HG03097 (cell line): Measurements from ENCODE around the gene RAB27B.
"Not testable (repeated sequence)": the region's sequence is repeated elsewhere in the genome, so short reads cannot be mapped to it uniquely, and the experiment has no call there.

ENCODE experiments used
- ATAC-seq: cut with Tn5 transposase; IDR thresholded peaks from one replicate; pipeline ENCODE4 v1.9.1; 2021; ENCODE audit not compliant: unreplicated experiment, low FRiP score

RAB27B gene

DNA sequence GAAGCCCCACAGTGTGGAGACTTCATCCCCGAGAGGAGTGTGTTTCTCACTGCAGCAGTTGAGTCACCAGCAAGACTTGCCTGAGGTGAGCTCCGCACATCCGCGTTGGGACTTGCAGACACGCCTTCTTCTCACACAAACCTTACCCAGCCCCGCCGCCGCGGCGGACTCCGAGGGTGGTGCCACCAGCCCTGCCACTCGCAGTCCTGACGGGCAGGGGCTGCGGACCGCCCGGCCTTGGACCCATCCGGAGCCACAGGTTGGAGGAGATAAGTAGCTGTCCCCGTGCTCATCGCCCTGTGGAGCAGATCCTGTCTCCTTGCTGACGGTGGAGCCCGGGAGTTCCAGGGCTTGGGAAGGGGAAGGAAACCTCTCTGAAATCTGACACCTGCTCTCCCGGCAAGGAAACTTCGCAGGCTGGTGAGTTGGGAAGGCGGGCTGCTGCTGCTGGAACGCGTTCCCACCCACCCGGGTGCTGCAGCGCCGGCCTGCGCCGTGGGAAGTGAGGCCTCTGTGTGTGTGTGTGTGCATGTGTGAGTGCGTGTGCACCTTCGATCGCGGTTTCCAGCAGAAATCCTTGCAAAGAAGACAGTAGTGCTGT lies at the start of gene RAB27B:
RAB27B (plus strand) TSS at position 197 of the 601 bp plus-strand sequence. CDS start 49,109 bp downstream, outside the sequence.
- ATAC-seq: no peak

GRCh38 chr18:54780285-54780861 lies 47.9 kb upstream of the RAB27B start:
- no peak for ATAC-seq

- ATAC-seq: no peak
These were observed 47.3 kb upstream of the RAB27B start for GRCh38 chr18:54780970-54781369.

GRCh38 chr18:54783139-54783538 lies 45.1 kb upstream of the RAB27B start:
- ATAC-seq: no peak

DNA sequence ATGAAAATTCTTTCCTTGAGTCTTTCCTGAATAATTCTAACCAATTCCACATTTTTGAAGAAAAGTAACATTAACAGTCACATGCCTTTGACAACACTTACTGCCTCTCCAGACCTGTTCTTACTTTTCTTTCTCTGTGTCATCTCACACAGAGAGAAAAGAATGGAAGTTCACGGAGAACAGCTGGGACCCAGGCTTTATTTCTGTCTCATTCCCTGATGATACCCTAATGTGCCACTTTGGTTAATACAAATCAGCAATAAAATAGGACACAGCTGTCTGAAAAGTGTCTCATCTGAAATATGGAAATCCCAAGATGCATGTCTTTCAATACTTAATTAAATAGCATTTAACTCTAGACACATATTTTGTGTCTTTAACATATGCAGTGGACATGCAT lies 42.1 kb upstream of the RAB27B start:
- ATAC-seq: no peak

DNA sequence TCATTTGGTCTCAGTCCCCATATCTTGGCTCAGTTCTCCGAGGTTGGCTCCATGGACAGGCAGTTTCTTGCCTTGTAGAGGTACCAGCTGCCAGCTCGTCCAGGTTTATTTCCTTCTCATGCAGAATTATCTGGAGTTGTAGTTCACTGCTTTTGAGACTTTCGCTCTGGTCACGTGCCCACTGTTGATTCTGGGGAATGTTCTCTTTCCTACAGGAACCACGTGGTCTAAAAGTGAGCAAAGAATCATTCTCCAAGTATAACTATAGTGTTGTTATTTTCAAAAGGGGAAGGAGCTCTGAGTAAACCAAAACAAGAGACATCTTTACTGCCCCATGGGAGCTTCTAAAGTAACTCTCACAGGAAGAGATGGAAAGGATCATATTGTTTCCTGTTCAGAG lies 41.2 kb upstream of the RAB27B start:
- no peak for ATAC-seq

DNA sequence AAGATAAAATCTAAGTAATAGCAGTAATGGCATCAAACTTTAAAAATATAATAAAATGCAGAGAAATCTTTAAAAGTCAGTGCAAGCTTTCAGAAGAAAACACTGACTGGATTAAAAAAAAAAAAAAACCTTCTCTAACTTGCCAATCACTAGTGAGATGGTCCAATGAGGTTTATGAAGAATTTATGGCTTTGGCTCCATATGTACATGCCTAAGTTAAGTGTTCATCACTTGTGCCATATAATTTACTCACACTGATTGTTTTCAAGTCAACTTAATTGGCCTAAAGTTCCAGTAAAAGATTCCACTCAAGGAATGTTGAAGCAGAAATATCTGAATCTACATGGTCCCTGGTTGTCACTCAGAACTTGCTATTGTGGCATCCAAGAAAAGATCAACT lies 40.7 kb upstream of the RAB27B start:
- ATAC-seq: no peak

DNA sequence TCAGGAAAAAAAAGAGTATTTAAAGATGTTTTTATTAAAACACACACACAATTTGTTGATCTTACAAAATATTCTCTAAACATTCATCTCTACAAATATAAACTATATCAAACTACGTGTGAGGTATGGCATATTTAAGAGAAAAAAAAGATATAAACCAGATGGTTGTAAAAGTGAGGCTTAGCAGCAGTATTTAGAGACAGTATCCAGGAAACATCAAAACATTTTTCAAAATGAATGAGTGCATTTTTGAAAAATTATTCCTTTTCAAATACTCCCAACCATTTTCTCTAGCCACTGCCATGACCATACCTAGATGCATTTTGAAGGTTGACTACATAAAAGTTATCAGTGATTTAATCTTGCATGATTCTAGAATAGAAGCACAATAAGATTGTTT lies 38.2 kb upstream of the RAB27B start:
- ATAC-seq: no peak

GRCh38 chr18:54791657-54792056 lies 36.6 kb upstream of the RAB27B start:
- no peak for ATAC-seq

GRCh38 chr18:54792079-54792478 lies 36.2 kb upstream of the RAB27B start:
- ATAC-seq: no peak

- ATAC-seq: no peak
These were observed 33.5 kb upstream of the RAB27B start for GRCh38 chr18:54794823-54795222.

- no peak for ATAC-seq
These were observed 30.1 kb upstream of the RAB27B start for GRCh38 chr18:54798186-54798585.

GRCh38 chr18:54801374-54801773 lies 26.9 kb upstream of the RAB27B start:
- no peak for ATAC-seq

GRCh38 chr18:54802178-54802577 lies 26.1 kb upstream of the RAB27B start:
- ATAC-seq: no peak

DNA sequence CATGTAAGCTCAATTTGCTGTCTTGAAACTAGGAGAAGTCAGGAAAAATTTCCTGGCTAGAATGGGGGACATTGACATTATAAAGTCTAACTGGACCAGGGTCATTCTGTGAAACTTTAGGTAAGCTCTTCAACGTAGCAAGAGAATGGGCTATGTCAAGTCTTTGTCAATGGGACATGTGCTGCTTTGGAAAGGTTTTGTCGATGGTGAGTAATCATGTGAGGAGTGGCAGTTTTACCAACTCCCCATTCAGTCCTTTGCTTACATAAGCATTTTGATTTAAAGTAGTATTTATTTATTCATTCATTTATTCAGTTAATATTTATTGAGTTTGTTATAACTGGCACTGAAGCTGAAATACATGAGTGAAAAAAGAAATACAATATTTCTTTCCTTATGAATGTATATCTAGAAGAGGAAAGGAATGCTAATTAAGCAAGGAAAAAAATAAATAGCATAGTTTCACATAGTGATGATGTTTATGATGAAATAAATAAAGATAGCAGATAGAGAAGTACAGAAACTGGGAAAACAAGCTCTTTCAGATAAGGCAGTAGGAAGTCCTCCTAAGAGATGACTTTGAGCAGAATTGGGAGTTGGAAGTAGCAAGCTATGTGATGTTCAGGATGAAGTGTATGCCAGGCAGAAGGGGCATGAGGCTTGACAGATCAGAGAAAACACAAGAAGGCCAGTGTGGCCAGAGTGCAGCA lies 25.4 kb upstream of the RAB27B start:
- ATAC-seq: no peak

DNA sequence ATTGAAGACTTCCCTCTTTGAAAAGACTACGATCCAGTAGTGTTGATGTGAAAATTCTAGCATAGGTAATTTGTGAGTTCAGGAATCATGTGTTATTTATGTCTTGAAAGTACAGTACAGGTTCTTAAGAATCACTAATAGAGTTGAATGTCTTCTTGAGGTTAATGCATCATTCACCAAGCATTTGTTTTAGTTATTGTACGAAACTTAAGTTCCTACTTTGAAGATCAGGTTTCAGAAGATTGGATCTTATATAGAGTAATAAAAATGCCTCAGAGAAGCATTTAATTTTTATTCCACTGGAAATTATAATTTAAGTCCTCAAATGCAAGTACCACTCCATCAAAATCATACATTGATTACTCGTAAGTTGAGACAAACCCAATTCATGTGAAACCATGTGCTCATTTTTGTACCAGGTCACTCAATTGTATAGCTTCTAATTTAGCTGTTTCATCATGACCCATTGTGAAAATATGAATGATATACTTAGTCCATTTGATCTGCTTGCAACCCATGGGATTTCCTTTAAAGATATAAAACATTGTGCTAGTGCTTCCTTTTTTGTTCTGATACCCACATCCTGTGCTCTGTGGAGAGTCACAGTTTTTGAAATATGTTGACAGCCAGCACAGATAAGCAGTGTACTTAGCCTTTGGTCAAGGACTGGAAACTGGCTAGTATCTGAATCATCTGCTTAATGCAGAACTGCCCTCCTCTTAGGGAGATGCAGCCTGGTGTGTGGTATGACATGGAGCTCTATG lies 22.5 kb upstream of the RAB27B start:
- no peak for ATAC-seq

DNA sequence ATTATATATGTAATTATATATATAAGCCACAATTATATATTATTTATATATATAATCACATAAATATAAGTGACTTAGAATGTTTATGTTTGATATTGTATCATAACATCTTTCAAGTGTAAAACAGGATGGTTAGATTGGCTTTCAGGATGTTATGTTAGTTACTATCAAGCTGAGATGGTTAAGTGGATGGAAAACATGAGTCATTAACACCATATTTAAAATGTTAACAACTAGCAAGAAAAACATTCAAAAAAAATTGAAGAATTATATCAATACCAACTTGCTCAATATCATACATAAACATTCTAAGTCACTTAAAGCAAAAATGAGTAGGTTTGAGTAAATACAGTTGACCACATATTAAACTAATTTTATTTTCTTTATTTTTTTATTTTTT lies 21.8 kb upstream of the RAB27B start:
- no peak for ATAC-seq

GRCh38 chr18:54807303-54807702 lies 21.0 kb upstream of the RAB27B start:
- ATAC-seq: no peak

- not testable (repeated sequence) for ATAC-seq
These were observed 17.6 kb upstream of the RAB27B start for GRCh38 chr18:54810662-54811061.

DNA sequence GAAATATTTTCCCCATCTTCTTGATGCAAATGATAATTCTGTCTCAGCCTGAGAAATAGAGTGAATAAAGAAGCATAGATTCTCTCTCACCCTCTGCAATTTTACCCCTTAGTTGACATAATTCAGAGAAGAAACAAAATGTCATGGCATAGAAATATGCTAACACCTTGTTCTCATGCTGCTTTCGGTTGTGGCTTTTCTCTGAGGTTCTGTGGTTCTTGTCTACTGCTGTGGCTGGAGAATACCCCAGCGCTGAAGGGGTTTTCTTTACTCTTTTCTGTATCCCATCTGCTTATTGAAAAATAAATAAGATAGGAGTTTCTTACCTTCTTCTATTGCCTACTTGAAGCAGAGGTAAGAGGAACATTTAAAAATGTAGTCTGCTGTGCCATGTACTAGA lies 15.4 kb upstream of the RAB27B start:
- ATAC-seq: no peak

DNA sequence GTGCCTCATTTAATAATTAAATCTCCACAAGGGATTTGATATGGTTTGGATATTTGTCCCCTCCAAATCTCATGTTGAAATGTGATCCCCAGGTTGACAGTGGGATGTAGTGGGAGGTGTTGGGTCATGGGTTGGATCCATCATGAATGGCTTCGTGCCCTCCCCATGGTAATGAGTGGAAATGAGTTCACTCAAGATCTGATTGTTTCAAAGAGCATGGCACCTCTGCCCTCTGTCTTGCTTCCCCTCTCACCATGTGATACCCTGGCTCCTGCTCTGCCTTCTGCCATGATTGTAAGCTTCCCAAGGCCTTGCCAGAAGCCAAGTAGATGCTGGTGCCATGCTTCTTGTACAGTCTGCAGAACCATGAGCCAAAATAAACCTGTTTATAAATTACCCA lies 15.0 kb upstream of the RAB27B start:
- ATAC-seq: no peak
